Esophagus muscularis mucosa (tissue), 4 donors: ENCODE data around the gene FAM193B. TPM values are rescaled to one million over a fixed set of nuclear protein-coding genes. Genes with fewer than 3 reads are reported as not detected.
A peak's percentile ranks its signal among the peaks of the same experiment; 100 is the strongest.
"Not testable (repeated sequence)": the region's sequence is repeated elsewhere in the genome, so short reads cannot be mapped to it uniquely, and the experiment has no call there.

ENCODE experiments used
- DNase-seq: peaks from one replicate; pipeline ENCODE4 v3.0.0-alpha.2; 2017; ENCODE audit errors: extremely low spot score
- H3K27ac ChIP-seq, 4 donors: fragments of 200-600 bp; sonication (generic); replicated peaks in 1 of 4; 1 replicate in 3 of 4; 2 replicates in 1 of 4; pipeline ENCODE4 v1.5.1; 2016 to 2019; ENCODE audit warnings: mild to moderate bottlenecking in 1 of 4
- H3K27me3 ChIP-seq, 4 donors: fragments of 200-600 bp; sonication (generic); one replicate each; pipeline versions ENCODE4 v1.5.1 to v1.6.0; 2016 to 2019
- H3K36me3 ChIP-seq, 4 donors: fragments of 200-600 bp; sonication (generic); one replicate each; pipeline ENCODE4 v1.5.1; 2016 to 2019
- H3K4me1 ChIP-seq, 4 donors: fragments of 200-600 bp; sonication (generic); one replicate each; pipeline ENCODE4 v1.5.1; 2016 to 2019
- H3K4me3 ChIP-seq, 4 donors: fragments of 200-600 bp; sonication (generic); 1 replicate in 2 of 4; 2 replicates in 2 of 4; pipeline ENCODE4 v1.5.1; 2016 to 2019; ENCODE audit warnings: mild to moderate bottlenecking in 4 of 4, moderate library complexity in 1 of 4
- H3K9me3 ChIP-seq, 4 donors: fragments of 200-600 bp; sonication (generic); 1 replicate in 3 of 4; 2 replicates in 1 of 4; pipeline ENCODE4 v1.5.1; 2016 to 2019
- CTCF ChIP-seq, 3 experiments: fragments of 200-600 bp in 2 of 3; fragments of 450-650 bp in 1 of 3; sonication (generic) in 2 of 3; IDR thresholded peaks; one replicate each; pipeline ENCODE4 v1.5.1; 2017 to 2019; ENCODE audit warnings: antibody characterized with exemption in 3 of 3, mild to moderate bottlenecking in 2 of 3, moderate library complexity in 1 of 3
- EP300 ChIP-seq: sonication (generic); formaldehyde crosslinking; IDR thresholded peaks from one replicate; pipeline ENCODE4 v1.6.1; 2017; ENCODE audit warnings: antibody characterized with exemption
- POLR2A ChIP-seq: fragments of 450-650 bp; IDR thresholded peaks from one replicate; pipeline ENCODE4 v1.6.1; 2017; ENCODE audit warnings: antibody characterized with exemption, moderate library complexity, mild to moderate bottlenecking, low read depth
- POLR2AphosphoS5 ChIP-seq, 2 donors: sonication (generic); formaldehyde crosslinking; IDR thresholded peaks; one replicate each; pipeline ENCODE4 v1.6.1; 2017; ENCODE audit warnings: antibody characterized with exemption in 2 of 2
- WGBS: methylation state at CpG from one replicate; pipeline ENCODE4 v1.1.5; 2018; 5-methylcytosine and 5-hydroxymethylcytosine counted together
- intact Hi-C: fragments of 100-400 bp; cut with DNase I; formaldehyde crosslinking; loops from one replicate; pipeline ENCODE4 v1.15.1; 2023
- total RNA-seq, 4 donors: library from RNA; depleted of rRNA; stranded (reverse); fragments of >200 nt; gene quantifications; one replicate each; pipeline versions ENCODE4 v1.1.0 to v1.2.1, GENCODE V29; 2016

Gene FAM193B
- total RNA-seq, 4 donors from 2014 or later: 24.4 to 65.6 (median 50.7) TPM

DNA sequence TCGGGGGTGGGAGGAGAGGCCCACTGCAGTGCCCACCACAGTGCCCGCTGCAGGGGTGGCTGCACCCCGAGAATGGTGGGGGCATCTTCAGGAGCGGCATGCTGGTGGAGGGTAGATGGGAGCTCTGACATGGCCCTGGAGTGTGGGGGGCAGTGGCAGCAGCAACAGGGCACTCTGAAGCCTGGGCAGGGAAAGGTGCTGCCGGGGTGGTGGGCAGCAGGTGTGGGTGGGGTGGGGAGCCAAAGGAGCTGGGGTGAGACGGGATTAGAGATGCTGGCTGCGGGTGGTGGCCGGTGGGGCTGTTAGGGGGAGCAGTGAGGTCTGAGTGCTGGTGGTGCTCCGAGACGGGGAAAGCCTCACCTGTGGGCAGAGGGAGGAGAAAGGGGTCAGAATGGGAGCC, 18.0 kb downstream of the FAM193B start:
- Histone ChIP-seq H3K9me3 (no peaks in the 10 kb centered on the region), H3K27ac (peak overlapping the region; percentile 75 to 82 (median 80)), H3K4me1 (peaks cover 45 to 74% (median 52%) of the 10 kb centered on the region in 4 donors), H3K4me3 (no peak overlapping the region), H3K36me3 (peaks cover 12 to 73% (median 54%) of the 10 kb centered on the region in 4 donors), H3K27me3 (no peaks in the 10 kb centered on the region)
- no peak for DNase-seq
- intact Hi-C loops: no loop called here
- TF ChIP-seq POLR2AphosphoS5 (IDR thresholded peaks at IDR 0.05) (no peak), POLR2A (no peak), CTCF (IDR thresholded peaks at IDR 0.05) (no peak), EP300 (no peak)
- 91% methylated on average over 10 of the region's 10 CpGs for WGBS

DNA sequence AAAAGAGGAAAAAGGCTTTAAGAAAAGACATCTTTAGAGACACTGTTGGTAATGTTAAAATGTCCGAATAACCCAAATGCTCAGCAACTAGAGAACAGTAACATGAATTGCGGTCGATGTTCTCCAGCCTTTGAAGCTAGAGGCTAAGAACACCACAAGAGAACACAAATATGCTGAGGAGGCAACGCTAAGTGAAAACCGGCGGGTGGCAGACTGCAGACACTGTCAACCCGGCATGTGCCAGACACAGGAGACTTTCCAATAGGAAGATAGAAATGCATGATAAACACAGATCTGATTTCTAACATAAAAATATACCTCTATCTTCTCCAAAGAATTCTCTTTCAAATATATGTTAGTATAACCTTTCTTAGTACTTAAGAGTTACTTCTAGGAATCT, 19.2 kb downstream of the FAM193B start:
- no peak for DNase-seq
- no peaks in the 10 kb centered on the region for H3K27me3 ChIP-seq
- intact Hi-C loops: no loop called here

GRCh38 chr5:177534433-177534832, 19.9 kb downstream of the FAM193B start:
- H3K9me3 ChIP-seq, H3K27me3 ChIP-seq, intact Hi-C loops, H3K4me3 ChIP-seq, DNase-seq: not testable (repeated sequence)
- Histone ChIP-seq H3K27ac (peak overlapping the region in 1 of 4 donors; percentile 12), H3K36me3 (peaks cover 24 to 92% (median 74%) of the 10 kb centered on the region in 4 donors), H3K4me1 (peaks cover 35 to 76% (median 55%) of the 10 kb centered on the region in 4 donors)
- 94% methylated on average over 7 of the region's 7 CpGs for WGBS

More for the DNA sequence above, 19.2 kb downstream of the FAM193B start:
- WGBS: 87% methylated on average over 7 of the region's 7 CpGs
- no peak for TF ChIP-seq POLR2AphosphoS5 (IDR thresholded peaks at IDR 0.05)
- TF ChIP-seq POLR2A: no peak
- Histone ChIP-seq H3K4me3 (no peak overlapping the region), H3K27ac (peak overlapping the region in 1 of 4 donors; percentile 12), H3K9me3 (no peaks in the 10 kb centered on the region), H3K36me3 (peaks cover 18 to 85% (median 67%) of the 10 kb centered on the region in 4 donors), H3K4me1 (peaks cover 41 to 76% (median 55%) of the 10 kb centered on the region in 4 donors)

- peaks cover 45 to 98% (median 89%) of the 10 kb centered on the region in 4 donors for H3K36me3 ChIP-seq
- no peak for DNase-seq
- peak overlapping the region in 3 of 4 donors; percentile 46 to 51 (median 49) for H3K27ac ChIP-seq
These were observed 23.0 kb downstream of the FAM193B start for GRCh38 chr5:177531209-177531940.

GRCh38 chr5:177530638-177531037, 23.7 kb downstream of the FAM193B start:
- no peak for DNase-seq
- intact Hi-C loops: no loop called here
- no peaks in the 10 kb centered on the region for H3K9me3 ChIP-seq
- no peak overlapping the region for H3K4me3 ChIP-seq
- WGBS: 63% methylated on average over 3 of the region's 3 CpGs
- H3K27ac ChIP-seq: peak overlapping the region in 3 of 4 donors; percentile 31 to 49 (median 46)
- peaks cover 45 to 98% (median 90%) of the 10 kb centered on the region in 4 donors for H3K36me3 ChIP-seq
- TF ChIP-seq POLR2AphosphoS5 (IDR thresholded peaks at IDR 0.05) (peak; percentile 7 to 25), POLR2A (no peak), CTCF (IDR thresholded peaks at IDR 0.05) (no peak), EP300 (no peak)
- peaks cover 3 to 50% (median 21%) of the 10 kb centered on the region in 4 donors for H3K4me1 ChIP-seq
- H3K27me3 ChIP-seq: no peaks in the 10 kb centered on the region

More at GRCh38 chr5:177531209-177531940, 23.0 kb downstream of the FAM193B start:
- WGBS: 93% methylated on average over 9 of the region's 27 CpGs
- H3K27me3 ChIP-seq: no peaks in the 10 kb centered on the region
- H3K9me3 ChIP-seq: no peaks in the 10 kb centered on the region
- H3K4me1 ChIP-seq: peaks cover 4 to 57% (median 27%) of the 10 kb centered on the region in 4 donors
- TF ChIP-seq POLR2AphosphoS5 (IDR thresholded peaks at IDR 0.05) (no peak), EP300 (no peak), POLR2A (no peak), CTCF (IDR thresholded peaks at IDR 0.05) (no peak)
- intact Hi-C loops: no loop called here
- H3K4me3 ChIP-seq: no peak overlapping the region
